Endothelial cell (in vitro differentiated cells): ENCODE results near the gene CFI. TPM values are rescaled to one million over a fixed set of nuclear protein-coding genes. Genes with fewer than 3 reads are reported as not detected.

ENCODE experiments used
- DNase-seq: peaks from one replicate; pipeline ENCODE4 v3.0.0; 2021; ENCODE audit warnings: low spot score
- H3K27ac Mint-ChIP-seq: one replicate; pipeline ENCODE4 v1.8.0; 2021; ENCODE audit warnings: mixed read lengths, inconsistent platforms; ENCODE audit not compliant: unreplicated experiment
- H3K27me3 Mint-ChIP-seq: one replicate; pipeline ENCODE4 v1.8.0; 2021; ENCODE audit warnings: mild to moderate bottlenecking, moderate library complexity, mixed read lengths, inconsistent platforms; ENCODE audit not compliant: unreplicated experiment
- H3K36me3 Mint-ChIP-seq: one replicate; pipeline ENCODE4 v1.8.0; 2021; ENCODE audit warnings: mild to moderate bottlenecking, low read depth, mixed read lengths, inconsistent platforms; ENCODE audit not compliant: unreplicated experiment
- H3K4me1 Mint-ChIP-seq: one replicate; pipeline ENCODE4 v1.8.0; 2021; ENCODE audit warnings: mild to moderate bottlenecking, mixed read lengths, inconsistent platforms; ENCODE audit not compliant: unreplicated experiment
- H3K4me3 Mint-ChIP-seq: one replicate; pipeline ENCODE4 v1.8.0; 2021; ENCODE audit warnings: mild to moderate bottlenecking, mixed read lengths, inconsistent platforms; ENCODE audit not compliant: unreplicated experiment
- H3K9me3 Mint-ChIP-seq: one replicate; pipeline ENCODE4 v1.8.0; 2021; ENCODE audit warnings: mixed read lengths, inconsistent platforms; ENCODE audit not compliant: unreplicated experiment
- total RNA-seq: library from RNA; stranded (reverse); fragmentation: NEBNext Ultra II Directional; extraction: Animal tissue kit (Norgen Biotek cat#: 25700); gene quantifications from one replicate; pipeline ENCODE4 v1.2.1, GENCODE V29; 2021; ENCODE audit not compliant: unreplicated experiment
- TF ChIP-seq, protein P1 (sequence below): fragments of 200-600 bp; sonication (generic); IDR thresholded peaks from one replicate; pipeline ENCODE4 v1.5.0; 2021; ENCODE audit warnings: antibody characterized with exemption; ENCODE audit not compliant: unreplicated experiment

CFI gene
- total RNA-seq, 1 donor from 2014 or later, result 2.6 TPM

- peak within 1 kb of the TSS; percentile 97 for H3K4me3 Mint-ChIP-seq
- H3K4me1 Mint-ChIP-seq, result peaks cover 26% of the 10 kb centered on the region
- H3K27me3 Mint-ChIP-seq, result peaks cover 7% of the 10 kb centered on the region
- peak; percentile 81 for DNase-seq
- no peaks in the 10 kb centered on the region for H3K9me3 Mint-ChIP-seq
- peak within 1 kb of the TSS; percentile 86 for H3K27ac Mint-ChIP-seq
- TF ChIP-seq, protein P1, sequence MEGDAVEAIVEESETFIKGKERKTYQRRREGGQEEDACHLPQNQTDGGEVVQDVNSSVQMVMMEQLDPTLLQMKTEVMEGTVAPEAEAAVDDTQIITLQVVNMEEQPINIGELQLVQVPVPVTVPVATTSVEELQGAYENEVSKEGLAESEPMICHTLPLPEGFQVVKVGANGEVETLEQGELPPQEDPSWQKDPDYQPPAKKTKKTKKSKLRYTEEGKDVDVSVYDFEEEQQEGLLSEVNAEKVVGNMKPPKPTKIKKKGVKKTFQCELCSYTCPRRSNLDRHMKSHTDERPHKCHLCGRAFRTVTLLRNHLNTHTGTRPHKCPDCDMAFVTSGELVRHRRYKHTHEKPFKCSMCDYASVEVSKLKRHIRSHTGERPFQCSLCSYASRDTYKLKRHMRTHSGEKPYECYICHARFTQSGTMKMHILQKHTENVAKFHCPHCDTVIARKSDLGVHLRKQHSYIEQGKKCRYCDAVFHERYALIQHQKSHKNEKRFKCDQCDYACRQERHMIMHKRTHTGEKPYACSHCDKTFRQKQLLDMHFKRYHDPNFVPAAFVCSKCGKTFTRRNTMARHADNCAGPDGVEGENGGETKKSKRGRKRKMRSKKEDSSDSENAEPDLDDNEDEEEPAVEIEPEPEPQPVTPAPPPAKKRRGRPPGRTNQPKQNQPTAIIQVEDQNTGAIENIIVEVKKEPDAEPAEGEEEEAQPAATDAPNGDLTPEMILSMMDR, result peak; percentile 67
- H3K36me3 Mint-ChIP-seq, result peaks cover 24% of the 10 kb centered on the region
These were observed 98.7 kb downstream of the CFI start, which contains the start of gene CASP6 for GRCh38 chr4:109702950-109703663. Gene CASP6 (minus strand): TSS chr4:109703445. CDS start chr4:109703395, 50 bp downstream.

GRCh38 chr4:109701566-109702410, 100.0 kb downstream of the CFI start:
- Mint-ChIP-seq H3K27ac (peak overlapping the region; percentile 86), H3K9me3 (no peaks in the 10 kb centered on the region), H3K4me3 (peak overlapping the region; percentile 97), H3K4me1 (peaks cover 26% of the 10 kb centered on the region), H3K27me3 (peaks cover 7% of the 10 kb centered on the region), H3K36me3 (peaks cover 33% of the 10 kb centered on the region)
- TF ChIP-seq, protein P1, result no peak
- DNase-seq, result peak; percentile 5

DNA sequence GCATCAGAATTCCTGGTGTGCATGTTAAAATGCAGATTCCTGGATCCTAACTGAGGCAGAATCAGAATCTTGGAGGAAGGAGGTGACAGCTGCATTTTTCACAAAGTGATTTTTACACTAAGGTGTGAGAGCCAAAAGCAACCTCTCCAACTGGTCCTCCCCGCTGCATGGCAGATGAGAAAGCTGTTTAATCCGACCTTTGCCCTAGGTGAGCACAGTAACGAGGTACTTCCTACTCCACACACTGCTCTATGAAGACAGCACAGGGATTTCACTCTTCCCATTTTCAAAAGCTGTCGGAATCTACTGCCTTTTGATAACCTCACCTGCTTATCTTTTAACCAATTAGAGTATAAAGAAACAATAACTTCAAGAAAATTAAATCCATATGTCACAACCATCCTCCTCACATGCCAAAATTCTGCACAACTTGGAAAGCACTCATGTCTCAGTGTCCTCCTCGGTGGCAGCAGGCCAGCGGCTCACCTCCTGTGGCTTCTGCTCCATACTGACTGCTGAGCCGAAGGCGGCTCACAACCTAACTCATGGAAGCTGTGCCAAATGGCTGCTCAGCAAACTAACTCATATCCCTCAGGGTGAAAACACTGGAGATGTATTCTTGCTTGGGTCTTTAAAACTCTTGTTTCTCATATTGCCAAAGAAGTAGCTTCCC, 102.1 kb downstream of the CFI start:
- TF ChIP-seq, protein P1, result no peak
- Mint-ChIP-seq H3K27me3 (peaks cover 7% of the 10 kb centered on the region), H3K27ac (peak overlapping the region; percentile 42), H3K36me3 (peaks cover 38% of the 10 kb centered on the region), H3K9me3 (no peaks in the 10 kb centered on the region), H3K4me3 (no peak overlapping the region), H3K4me1 (peaks cover 26% of the 10 kb centered on the region)
- no peak for DNase-seq

DNA sequence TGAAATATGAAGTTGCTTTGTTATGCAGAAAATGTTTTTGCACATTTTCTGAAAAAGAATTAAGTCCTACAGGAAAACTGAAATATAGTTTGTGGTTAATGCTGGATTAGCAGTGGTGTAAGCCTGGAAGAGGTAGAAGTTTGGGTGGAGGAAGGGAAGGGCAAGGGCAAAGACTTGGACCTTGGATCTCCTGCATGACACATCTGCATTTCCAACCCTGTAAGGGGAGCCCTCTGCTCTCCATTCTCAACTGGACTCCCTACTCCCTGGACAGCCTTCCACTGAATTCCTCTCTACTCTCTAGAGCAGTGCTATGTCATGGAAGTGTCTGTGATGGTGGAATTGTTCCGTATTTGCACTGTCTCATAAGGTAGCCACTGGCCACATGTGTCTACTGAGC, 103.1 kb downstream of the CFI start:
- Mint-ChIP-seq H3K4me3 (no peak overlapping the region), H3K27me3 (peaks cover 9% of the 10 kb centered on the region), H3K36me3 (peaks cover 44% of the 10 kb centered on the region), H3K9me3 (no peaks in the 10 kb centered on the region), H3K27ac (no peak overlapping the region), H3K4me1 (peaks cover 21% of the 10 kb centered on the region)
- TF ChIP-seq, protein P1, result no peak
- DNase-seq, result no peak
